Right atrium auricular region (tissue), 2 donors: ENCODE measurements around the gene TEX38. TPM values are rescaled to one million over a fixed set of nuclear protein-coding genes. Genes with fewer than 3 reads are reported as not detected.
"Not testable (repeated sequence)": the region's sequence is repeated elsewhere in the genome, so short reads cannot be mapped to it uniquely, and the experiment has no call there.

Experiments used
- DNase-seq: peaks from one replicate; pipeline ENCODE4 v3.0.0-alpha.2; 2019; ENCODE audit warnings: low spot score
- H3K27ac ChIP-seq, 2 donors: fragments of 200-600 bp; sonication (generic); 1 replicate in 1 of 2; 2 replicates in 1 of 2; pipeline ENCODE4 v1.5.1; 2016 to 2019
- H3K27me3 ChIP-seq, 2 donors: fragments of 200-600 bp; sonication (generic); one replicate each; pipeline versions ENCODE4 v1.5.1 to v1.6.0; 2017 to 2019
- H3K36me3 ChIP-seq: fragments of 200-600 bp; sonication (generic); one replicate; pipeline ENCODE4 v1.5.1; 2016
- H3K4me1 ChIP-seq, 2 donors: fragments of 200-600 bp; sonication (generic); one replicate each; pipeline versions ENCODE4 v1.5.1 to v1.6.0; 2017 to 2019
- H3K4me3 ChIP-seq, 2 donors: fragments of 200-600 bp; sonication (generic); 1 replicate in 1 of 2; 2 replicates in 1 of 2; pipeline ENCODE4 v1.5.1; 2017 to 2019; ENCODE audit warnings: mild to moderate bottlenecking in 1 of 2, moderate library complexity in 1 of 2
- H3K9me3 ChIP-seq, 2 donors: fragments of 200-600 bp; sonication (generic); one replicate each; pipeline ENCODE4 v1.5.1; 2019
- CTCF ChIP-seq, 2 donors: fragments of 200-600 bp; sonication (generic); IDR thresholded peaks; one replicate each; pipeline ENCODE4 v1.5.1; 2019; ENCODE audit warnings: antibody characterized with exemption in 2 of 2
- total RNA-seq, 2 donors: library from RNA; depleted of rRNA; stranded (reverse); fragments of >200 nt; gene quantifications; one replicate each; pipeline ENCODE4 v1.1.0, GENCODE V29; 2016

The TEX38 gene
- total RNA-seq, 2 donors from 2014 or later: not detected

GRCh38 chr1:46650491-46650890, 21.2 kb upstream of the TEX38 start:
- no peak overlapping the region for H3K4me3 ChIP-seq
- H3K27ac ChIP-seq: no peak overlapping the region
- DNase-seq: no peak
- H3K36me3 ChIP-seq: peaks cover 53% of the 10 kb centered on the region
- no peaks in the 10 kb centered on the region for H3K27me3 ChIP-seq
- TF ChIP-seq CTCF (IDR thresholded peaks at IDR 0.05): no peak
- peaks cover 0 to 3% of the 10 kb centered on the region in 2 donors for H3K4me1 ChIP-seq
- peaks cover 0 to 18% of the 10 kb centered on the region in 2 donors for H3K9me3 ChIP-seq

- not testable (repeated sequence) for DNase-seq, H3K4me3 ChIP-seq, H3K4me1 ChIP-seq, H3K27me3 ChIP-seq, H3K27ac ChIP-seq
- Histone ChIP-seq H3K36me3 (peaks cover 53% of the 10 kb centered on the region), H3K9me3 (peaks cover 0 to 18% of the 10 kb centered on the region in 2 donors)
These were observed 20.5 kb upstream of the TEX38 start for GRCh38 chr1:46651152-46651551.

GRCh38 chr1:46652321-46653100, 19.1 kb upstream of the TEX38 start:
- DNase-seq: no peak
- H3K4me3 ChIP-seq: no peak overlapping the region
- H3K4me1 ChIP-seq: peaks cover 0 to 14% of the 10 kb centered on the region in 2 donors
- H3K36me3 ChIP-seq: peaks cover 59% of the 10 kb centered on the region
- no peak for TF ChIP-seq CTCF (IDR thresholded peaks at IDR 0.05)
- H3K27ac ChIP-seq: peak overlapping the region in 1 of 2 donors; percentile 44
- H3K27me3 ChIP-seq: no peaks in the 10 kb centered on the region
- H3K9me3 ChIP-seq: peaks cover 0 to 18% of the 10 kb centered on the region in 2 donors

- peaks cover 0 to 14% of the 10 kb centered on the region in 2 donors for H3K4me1 ChIP-seq
- no peak overlapping the region for H3K4me3 ChIP-seq
- peaks cover 58% of the 10 kb centered on the region for H3K36me3 ChIP-seq
- H3K27ac ChIP-seq: peak overlapping the region; percentile 35 to 44
- no peaks in the 10 kb centered on the region for H3K27me3 ChIP-seq
- DNase-seq: no peak
- peaks cover 0 to 18% of the 10 kb centered on the region in 2 donors for H3K9me3 ChIP-seq
- TF ChIP-seq CTCF (IDR thresholded peaks at IDR 0.05): no peak
These were observed 18.2 kb upstream of the TEX38 start for GRCh38 chr1:46653405-46653958.

GRCh38 chr1:46654012-46654411, 17.6 kb upstream of the TEX38 start:
- Histone ChIP-seq H3K27ac (peak overlapping the region; percentile 35 to 44), H3K9me3 (peaks cover 0 to 18% of the 10 kb centered on the region in 2 donors), H3K27me3 (no peaks in the 10 kb centered on the region), H3K4me1 (peaks cover 0 to 14% of the 10 kb centered on the region in 2 donors), H3K4me3 (no peak overlapping the region), H3K36me3 (peaks cover 54% of the 10 kb centered on the region)
- no peak for DNase-seq
- no peak for TF ChIP-seq CTCF (IDR thresholded peaks at IDR 0.05)

- DNase-seq, H3K27ac ChIP-seq, H3K27me3 ChIP-seq, H3K4me3 ChIP-seq: not testable (repeated sequence)
- peaks cover 0 to 14% of the 10 kb centered on the region in 2 donors for H3K4me1 ChIP-seq
- H3K36me3 ChIP-seq: peaks cover 48% of the 10 kb centered on the region
- peaks cover 0 to 13% of the 10 kb centered on the region in 2 donors for H3K9me3 ChIP-seq
These were observed 17.0 kb upstream of the TEX38 start for GRCh38 chr1:46654698-46655097.
